GM20431 (cell line): ENCODE data around the gene TMEM19.

Source experiments
- in situ Hi-C: fragments of 300-500 bp; cut with MseI, MboI; formaldehyde crosslinking; loops from one replicate; pipeline ENCODE4 v1.15.0; 2020; ENCODE audit warnings: low sequenced_read_pairs; ENCODE audit not compliant: unreplicated experiment

TMEM19 gene

DNA sequence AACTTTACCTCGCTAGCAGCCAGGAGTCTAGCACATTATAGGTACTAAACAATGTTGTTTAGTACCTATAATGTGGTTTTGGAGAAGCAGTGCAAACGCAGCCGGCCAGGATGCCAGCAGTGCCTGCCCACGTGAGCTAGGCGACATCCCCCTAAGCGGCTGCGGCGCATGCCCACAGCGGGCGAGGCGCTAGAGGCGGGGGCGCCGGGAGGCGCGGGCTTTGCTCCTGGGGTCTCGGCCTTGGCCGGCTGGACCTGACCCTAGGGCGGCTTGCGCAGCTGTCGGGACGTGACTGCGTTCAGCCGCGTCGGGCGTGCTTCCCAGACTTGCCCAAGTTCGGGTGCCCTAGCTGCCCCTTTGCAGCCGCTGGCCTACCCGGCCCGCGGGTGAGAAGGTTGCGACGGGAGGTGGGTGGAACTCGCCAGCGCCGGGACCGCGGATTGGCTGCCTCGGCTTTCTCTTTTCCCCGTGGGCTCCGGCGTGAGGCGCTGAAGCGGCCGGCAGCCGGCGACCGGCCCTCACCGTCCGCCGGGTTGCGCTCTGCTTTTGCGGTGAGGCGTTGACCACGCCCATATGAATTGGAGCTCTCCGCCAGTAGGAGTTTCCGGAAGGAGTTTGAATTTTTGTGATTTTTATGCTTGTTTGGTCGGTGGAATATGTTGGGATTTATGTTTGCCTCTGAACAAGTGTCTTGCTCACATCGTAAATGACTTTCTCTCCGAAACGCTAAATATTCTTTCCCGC, at the start of gene TMEM19:
Gene TMEM19 (plus strand): TSS at position 169 of the 744 bp plus-strand sequence. CDS start 599 bp downstream, outside the sequence.
- in situ Hi-C loops, result no loop called here

DNA sequence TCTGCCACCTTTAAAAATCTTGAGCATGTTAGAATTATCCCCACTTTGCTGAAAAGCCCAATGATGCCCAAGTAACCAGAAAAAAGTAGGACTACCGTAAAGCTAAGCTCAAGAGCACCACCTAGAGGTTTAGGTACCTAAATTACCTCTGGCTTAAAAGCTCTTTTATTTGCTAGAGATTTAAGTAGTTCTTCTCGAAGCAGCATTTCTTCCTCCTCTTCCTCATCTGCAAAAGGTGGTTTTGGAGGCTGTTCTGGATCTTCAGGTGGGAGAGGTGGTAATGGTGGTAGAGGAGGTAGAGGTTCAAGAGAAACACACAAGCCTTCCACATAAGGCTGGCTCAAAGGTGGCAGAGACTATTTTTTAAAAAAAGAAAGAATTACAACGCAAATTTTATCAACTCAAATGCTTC, 49.2 kb upstream of the TMEM19 start:
- in situ Hi-C loops, result no loop called here

DNA sequence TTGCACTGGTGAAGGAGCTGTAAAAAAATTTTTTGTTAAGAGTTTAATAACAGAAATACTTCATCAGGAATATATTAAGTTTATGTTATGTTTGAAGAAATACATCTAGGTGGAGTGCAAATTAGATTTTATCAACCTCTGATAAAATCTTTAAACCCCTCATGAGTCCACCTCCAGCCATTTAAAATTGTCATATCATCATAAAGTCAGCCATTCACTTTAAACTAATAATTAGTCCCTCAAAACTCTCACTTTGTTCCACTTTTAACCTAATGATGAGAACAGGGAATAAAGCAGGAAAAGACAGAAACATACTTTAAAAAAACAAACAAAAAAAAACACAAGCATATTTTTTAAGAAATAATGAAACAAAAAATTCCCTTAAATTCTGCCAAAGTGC, 47.4 kb upstream of the TMEM19 start:
- in situ Hi-C loops, result no loop called here

DNA sequence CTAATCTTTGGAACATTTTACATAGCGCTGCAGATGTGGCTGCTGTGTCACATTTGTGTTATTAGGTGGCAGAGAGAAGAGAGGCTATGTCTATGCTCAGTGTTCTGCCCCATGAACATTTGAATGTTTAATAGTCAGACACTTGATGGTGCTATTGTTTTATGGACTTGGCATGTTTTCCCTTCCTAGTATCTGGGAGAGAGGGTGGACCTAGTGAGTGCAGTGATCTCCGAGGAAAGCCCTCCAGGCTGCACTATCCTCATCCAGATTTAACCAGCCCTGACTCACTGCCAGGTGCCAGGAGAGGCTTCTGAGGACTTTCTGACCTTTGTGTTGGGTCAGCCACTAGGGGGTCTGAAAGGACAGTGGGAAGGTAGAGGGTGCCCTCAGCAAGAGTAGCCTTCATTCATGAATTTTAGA, 46.5 kb upstream of the TMEM19 start:
- in situ Hi-C loops, result no loop called here

DNA sequence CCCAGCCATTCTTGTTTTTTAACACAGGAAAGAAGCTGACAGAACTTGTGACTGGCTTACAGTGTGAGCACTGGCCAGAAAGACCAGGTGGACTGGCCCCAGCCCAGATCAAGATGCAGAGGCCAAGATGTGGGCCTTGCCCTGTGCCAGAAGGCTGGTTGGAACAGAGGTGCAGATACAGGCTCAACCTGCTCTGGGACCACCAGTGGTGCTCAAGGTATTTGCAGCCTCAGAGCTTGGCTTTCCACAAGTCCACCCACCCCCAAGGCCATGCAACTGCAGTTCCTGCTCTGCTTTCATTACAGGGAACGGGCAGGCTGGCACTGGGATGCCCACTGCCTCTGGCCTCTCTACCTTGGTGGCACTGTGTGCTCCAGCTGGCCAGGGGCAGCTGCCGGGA, 45.6 kb upstream of the TMEM19 start:
- in situ Hi-C loops, result no loop called here

DNA sequence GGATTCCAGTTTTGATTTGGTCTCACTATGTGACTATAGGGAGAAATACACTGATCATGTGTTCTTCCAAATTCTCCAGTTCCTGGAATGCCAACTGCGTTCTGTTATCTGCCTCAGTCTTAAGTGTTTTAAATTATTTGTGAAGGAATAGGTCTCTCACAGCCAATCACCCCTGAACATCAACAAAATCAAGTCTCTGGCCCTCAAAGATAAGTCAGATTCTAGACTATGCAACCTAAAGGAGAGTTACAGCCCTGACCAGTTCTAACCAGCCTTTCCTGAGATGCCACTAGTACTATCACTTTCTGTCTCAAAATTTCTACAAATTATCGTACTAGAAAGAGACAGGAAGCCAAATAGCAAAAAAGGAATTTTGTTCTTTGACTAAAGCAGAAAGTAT, 44.5 kb upstream of the TMEM19 start:
- in situ Hi-C loops, result no loop called here

DNA sequence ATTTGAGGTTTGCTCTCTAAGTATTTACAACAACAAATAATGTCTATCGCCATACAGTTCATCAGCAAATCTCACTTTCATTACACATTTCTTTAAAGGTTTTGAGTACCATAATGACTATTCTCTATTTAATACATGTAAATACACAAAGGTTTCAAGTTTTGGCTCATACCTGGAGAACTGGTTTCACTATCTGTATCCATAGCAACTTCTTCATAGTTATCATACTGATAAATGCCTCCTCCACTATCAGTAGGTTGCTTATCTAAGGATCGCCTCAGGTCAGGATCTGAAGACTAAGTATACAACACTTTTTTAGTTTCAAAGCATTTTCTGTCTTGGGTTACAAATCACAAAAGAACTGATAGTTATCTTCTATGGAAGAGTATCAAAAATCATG, 43.6 kb upstream of the TMEM19 start:
- in situ Hi-C loops, result no loop called here

DNA sequence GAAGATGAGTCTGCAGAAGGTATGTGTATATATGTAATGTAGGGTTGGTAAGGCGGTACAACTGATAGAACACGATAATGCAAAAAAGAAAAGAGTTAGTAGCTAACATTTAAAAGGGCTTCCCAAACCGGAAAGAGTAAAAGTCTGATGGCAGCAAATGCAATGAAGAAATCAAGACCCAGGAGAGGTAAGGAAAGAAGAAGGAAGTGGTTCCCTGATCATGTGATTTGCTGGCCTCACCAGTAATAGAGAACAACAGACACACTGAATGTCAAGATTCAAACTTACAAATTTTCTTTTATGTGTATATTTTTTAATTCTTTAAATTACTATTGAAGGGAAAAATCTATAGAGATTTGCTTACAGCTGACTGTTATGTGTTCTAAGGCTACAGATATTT, 40.6 kb upstream of the TMEM19 start:
- in situ Hi-C loops, result no loop called here

DNA sequence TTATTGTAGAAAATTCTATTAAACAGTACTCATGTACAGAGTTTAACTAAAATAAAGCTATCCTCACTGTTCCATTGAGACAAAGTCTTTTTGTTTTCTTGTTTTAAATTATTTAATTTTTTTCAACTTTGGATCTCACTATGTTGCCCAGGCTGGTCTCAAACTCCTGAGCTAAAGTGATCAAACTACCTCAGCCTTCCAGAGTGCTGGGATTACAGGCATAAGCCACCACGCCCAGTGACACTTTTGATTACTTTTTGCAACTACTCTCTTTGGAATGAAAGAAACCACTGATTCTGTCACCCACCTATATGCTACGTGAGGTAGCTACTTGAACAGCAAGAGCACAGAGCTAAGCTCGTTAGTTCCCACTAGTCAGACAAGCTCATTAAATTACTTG, 39.4 kb upstream of the TMEM19 start:
- in situ Hi-C loops, result no loop called here

DNA sequence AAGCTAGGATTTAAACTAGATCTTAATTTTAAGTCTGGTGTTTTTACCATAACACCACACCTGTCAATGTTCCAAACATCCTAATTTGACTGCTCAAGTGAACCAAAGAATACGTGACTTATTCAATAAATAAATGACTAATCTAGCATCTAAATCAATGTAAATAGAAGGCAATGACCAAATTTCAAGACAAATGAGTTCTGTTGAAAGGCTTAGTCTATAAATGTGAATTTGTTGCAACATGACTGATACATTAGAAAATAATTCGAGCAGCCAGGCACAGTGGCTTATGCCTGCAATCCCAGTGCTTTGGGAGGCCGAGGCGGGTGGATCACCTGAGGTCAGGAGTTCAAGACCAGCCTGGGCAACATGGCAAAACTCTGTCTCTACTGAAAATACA, 37.3 kb upstream of the TMEM19 start:
- in situ Hi-C loops, result no loop called here

DNA sequence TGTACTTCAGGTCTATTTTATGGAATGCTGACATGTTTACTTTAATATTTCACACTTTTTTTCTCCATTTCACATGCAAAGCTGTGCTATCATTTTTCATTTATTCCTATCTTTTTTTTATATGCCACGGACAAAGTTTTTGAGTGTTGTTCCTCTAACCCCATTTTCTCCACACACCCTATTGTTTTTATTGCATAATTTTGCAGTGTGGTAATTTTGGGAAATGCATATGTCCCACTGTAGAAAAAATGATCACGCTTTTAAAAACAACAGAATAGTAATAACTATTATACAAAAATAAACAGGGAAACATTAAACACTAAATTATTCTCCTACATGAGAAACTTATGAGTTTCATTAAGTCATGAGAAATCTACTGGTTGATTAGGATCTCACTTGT, 36.5 kb upstream of the TMEM19 start:
- in situ Hi-C loops, result no loop called here

DNA sequence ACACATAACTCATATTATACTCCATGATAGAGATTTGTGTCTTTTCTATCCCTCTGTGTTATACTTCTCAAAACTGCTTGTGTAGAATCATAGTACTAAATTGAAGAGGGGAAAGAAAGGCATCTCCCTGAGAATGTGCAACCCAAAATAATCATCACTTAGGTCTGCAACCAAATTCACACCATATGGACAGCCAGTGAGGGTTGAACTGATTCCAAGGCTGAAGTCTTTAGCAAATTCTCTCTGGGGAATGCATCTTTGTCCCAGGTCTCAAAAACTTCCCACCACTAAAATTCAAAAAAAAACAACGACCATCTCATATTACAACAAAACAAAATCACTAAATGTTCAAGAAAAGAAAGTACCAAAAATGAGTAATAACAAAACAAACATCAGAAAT, 33.2 kb upstream of the TMEM19 start:
- in situ Hi-C loops, result no loop called here

DNA sequence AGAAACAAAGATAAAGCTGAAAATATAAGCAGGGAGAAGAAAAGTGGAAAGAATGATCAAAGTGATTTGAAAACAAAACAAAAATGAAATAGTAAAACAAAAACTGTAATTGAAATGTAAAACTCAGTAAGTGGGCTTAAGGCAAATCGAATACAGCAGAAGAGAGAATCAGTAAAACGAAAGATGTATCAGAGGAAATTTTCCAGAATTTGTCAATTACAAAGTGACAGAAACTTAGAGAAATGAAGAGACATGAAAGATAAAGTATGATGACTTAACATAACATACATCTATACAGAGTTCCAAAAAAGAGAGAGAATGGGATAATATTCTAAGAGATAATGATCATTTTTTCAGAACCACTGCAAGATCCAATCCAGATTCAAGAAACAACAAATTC, 32.7 kb upstream of the TMEM19 start:
- in situ Hi-C loops, result no loop called here

DNA sequence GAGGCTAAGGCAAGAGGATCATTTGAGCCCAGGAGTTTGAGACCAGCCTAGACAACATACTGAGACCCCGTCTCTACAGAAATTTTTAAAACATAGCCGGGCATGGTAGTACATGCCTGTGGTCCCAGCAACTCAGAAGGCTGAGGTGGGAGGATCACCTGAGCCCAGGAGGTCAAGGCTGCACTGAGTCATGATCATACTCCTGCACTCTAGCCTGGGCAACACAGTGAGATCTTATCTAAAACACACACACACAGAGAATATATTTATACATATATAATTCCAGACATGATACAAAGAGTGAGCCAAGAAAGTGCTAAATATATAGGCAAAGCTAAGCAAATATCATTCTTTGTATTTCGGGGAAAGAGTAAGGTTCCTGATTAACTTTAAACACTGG, 31.7 kb upstream of the TMEM19 start:
- in situ Hi-C loops, result no loop called here

DNA sequence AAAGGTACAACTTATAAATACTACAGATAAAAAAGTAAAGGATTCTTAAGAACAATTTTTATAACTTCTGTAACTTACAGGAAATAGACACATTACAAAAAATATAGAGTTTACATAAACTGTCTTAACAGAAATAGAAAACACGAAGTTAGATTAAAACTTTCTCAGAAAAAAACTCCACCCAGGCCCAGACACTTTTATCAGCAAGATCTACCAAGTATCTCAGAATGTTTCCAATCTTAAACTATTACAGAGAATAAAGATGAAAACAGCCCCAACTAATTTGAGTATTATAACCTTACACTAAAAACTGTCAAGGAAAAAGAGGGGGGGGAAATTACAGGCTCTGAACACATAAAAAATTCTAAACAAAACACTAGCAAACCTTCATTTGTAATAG, 30.4 kb upstream of the TMEM19 start:
- in situ Hi-C loops, result no loop called here

DNA sequence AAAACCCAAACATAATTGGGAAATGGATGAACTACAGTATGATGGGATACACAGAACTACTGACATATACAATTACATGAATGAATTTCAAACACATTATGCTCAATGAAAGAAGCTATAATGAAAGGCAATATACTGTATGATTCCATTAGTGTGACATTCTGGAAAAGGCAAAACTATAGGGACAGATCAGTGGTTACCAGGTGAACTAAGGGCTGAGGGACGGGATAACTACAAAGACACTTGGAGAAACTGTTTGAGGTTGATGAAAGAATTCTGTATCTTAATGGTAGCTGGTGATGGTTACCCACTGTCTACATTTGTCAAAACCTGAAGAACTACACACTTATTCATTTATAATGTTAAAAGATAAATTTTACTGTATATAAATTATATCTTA, 30.0 kb upstream of the TMEM19 start:
- in situ Hi-C loops, result no loop called here

DNA sequence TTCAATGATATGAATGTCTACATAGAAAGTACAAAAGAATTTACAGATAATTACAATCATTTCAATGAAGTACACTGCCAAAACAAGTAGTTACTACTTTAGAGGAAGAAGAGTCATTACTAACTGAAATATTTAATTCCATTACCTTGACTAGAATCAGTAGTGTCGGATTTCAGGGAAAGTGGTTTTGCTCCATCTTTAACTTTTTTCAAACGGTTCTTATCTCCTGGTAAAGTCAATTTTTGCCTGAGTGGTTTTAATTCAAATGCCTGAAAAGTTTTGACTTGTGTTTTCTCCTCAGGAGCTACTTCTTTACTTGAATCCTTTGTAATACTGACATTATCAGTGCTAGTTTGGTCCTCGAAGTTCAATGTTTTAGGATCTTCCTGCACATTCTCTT, 29.1 kb upstream of the TMEM19 start:
- in situ Hi-C loops, result no loop called here

DNA sequence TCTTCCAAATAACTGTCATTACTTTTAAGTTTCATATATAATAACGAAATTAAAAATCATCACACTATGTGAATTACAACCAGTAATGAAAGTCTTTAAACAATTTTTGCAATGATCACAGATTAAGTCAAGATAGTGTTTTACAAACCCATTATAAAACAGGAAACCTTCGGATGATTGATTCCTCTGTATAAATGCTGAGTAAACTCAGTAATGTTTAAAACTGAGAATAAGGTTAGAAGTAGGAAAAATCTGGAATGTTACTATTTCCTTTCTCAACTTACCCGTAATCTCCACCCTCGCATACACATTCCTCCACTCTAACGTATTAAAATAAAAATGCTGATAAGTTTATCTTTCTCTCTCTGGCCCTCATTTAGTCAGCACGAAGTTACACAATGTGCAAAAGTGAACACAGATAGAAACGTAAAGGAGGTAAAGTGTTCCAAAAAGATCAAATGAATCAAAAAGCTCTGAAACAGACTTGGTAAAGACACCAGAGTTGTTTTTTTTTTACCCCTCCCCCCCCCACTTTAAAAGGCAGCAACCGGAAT, 23.8 kb upstream of the TMEM19 start:
- in situ Hi-C loops, result no loop called here

DNA sequence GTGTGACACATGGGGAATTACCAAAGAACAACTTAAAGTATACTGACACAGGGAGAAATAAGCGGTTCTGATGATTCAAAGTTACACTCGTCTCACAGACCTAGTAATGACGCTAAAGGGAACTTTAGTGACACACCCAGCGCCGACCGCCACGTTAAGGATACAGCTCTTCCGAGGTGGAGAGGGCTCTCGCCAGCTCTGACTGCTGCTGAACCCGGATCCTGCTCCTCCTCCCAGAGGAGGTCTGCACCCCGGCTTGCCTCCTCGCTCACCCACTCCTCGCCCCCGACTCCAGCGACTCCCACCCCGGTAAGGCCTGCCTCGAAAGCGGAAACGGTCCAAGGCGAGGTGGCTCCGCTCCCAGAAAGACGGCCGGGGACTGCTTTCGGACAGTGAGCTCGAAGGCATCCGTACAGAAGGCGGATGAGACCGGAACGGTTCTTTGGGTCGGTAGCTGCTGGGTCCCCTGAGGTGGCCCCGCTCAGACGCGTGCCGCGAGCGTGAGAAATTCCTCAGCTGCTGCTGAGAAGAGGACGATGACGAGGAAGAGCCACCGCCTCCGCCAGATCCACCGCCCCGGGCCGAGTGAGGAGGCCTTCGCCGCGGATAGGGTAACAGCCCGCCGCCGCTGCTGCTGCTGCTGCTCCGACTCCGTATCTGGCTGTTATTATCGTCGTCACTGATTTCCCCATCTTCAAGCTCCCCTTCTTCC, 22.9 kb upstream of the TMEM19 start:
- in situ Hi-C loops, result no loop called here

DNA sequence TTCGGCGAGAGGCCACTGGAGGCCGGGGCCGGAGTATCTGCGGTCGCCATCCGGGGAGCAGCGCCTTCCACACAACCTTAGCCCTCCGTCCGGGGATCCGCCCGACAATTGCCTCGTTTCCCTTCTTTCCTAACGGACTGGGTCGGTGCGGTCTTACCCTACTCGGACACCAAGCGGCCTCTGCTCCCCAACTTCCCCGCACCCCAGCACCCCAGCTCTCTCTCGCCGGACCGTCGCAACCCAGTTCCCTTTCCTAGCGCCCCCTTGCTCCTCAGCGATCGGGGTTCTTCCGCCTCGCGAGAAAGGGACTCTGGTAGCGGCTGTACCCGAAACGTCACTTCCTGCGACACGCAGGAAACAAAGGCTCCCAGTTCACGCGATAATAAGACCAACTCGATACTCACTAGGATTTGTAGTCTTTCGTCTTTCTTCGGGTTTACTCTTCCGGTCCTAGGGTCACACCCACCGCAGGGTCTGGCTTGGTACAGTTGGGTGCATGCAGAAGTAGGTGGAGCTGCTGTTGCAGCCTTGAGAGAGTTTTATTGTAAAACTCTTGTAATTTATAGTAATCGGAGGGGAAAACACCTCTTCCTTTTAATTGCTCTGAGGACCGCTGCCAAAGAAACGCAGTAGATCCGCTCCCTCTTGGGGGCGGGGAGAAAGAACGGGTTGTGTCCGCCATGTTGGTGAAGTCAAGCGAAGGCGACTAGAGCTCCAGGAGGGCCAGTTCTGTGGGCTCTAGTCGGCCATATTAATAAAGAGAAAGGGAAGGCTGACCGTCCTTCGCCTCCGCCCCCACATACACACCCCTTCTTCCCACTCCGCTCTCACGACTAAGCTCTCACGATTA, 22.1 kb upstream of the TMEM19 start, which contains the start of the genes THAP2 and ZFC3H1:
Gene THAP2 (plus strand): TSS at position 741 of the 850 bp plus-strand sequence. CDS start 209 bp downstream, outside the sequence.
Gene ZFC3H1 (minus strand): TSS at position 288 of the 850 bp plus-strand sequence. CDS start 238 bp downstream, at position 50.
- in situ Hi-C loops, result no loop called here
